ENCODE results near the gene SPPL2A.

- TF ChIP-seq CTCF (conservative IDR thresholded peaks at IDR 0.05) (no peak), ZFX (IDR thresholded peaks at IDR 0.05) (no peak)
These were observed 79.5 kb downstream of the SPPL2A start for GRCh38 chr15:50685976-50686468.
